Stimulated activated CD4-positive, alpha-beta T cell treated with anti-CD3 and anti-CD28 coated beads, Interleukin-15, amount 100 ng/mL, for 24 hours (primary cell): Measurements from ENCODE around the gene FADS6.
"Not testable (repeated sequence)": the region's sequence is repeated elsewhere in the genome, so short reads cannot be mapped to it uniquely, and the experiment has no call there.

Source experiments
- DNase-seq: peaks from one replicate; pipeline ENCODE4 v3.0.0-alpha.2; 2020

FADS6 gene

DNA sequence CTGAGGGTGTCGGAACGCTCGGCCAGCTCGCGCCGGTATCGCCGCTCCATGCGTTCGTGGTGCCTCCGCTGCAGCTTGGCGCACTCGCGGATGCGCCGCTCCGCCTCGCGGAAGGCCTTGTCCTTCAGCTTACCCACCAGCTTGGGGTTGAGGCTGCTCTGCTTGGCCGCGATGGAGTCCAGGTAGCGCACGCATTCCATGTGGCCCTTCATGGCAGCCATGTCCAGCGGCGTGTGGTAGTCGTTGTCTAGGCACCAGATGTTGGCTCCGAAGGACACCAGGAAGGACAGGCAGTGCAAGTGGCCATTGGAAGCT, 26.8 kb upstream of the FADS6 start:
- DNase-seq: no peak

DNA sequence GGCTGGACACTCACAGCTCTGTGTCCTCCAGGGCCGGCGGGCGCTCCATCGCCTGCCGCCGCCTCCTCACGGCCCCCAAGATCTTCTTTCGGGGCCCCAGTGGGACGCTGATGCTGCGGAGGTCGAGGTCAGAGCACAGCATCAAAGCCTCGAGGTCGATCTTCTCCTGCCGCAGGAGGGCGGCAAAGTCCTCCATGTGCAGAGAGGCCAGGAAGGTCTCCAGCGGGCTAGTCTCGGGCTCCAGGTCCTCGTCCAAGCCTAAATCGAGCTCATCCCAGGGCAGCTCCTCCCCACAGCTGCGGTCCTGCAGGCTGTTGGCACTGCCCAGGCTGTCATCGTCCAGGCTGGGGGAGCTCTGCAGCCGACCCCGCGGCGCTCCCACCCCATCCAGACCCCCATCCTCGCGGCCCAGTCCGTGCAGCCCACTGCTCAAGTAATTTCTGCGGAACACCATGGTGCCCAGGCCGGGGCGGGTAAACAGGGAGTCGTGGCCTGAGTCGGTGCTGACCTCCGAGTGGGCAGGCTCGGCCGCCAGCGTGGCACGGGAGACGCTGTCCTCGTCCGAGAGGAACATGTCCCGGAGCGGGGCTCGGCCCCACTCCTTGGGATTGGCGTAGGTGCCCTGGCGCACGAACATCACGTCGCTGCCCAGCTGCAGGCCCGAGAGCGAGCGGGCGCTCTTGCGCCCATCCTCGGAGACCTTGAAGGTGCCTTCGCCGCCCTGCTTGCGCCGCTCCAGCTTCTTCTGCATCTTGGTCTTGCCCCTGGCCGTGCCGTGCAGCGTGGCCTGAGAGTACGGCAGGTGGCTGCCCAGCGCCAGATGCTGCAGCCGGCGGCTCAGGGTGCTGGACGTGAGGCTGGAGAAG, 26.2 kb upstream of the FADS6 start:
- peak; percentile 22 for DNase-seq

GRCh38 chr17:74918906-74919305, 25.5 kb upstream of the FADS6 start:
- no peak for DNase-seq

DNA sequence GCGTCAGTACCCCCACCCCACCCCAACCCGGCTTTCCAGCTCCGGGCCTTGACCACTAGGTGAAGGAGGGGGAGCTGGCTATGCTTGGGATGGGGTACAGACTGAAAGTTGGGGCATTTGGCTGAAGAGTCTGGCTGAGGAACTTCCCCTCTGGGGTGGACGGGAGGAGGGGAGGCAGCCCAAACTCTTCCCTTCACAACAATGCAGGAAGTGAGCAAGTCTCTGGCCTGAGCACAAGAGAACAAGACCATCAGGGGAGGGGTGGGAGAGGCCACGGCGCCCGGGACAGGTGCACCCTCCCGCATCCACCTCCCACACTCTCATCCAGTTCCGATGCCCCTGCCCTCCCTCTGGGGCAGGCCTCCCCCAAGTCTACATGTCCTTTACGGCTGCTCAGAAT, 24.0 kb upstream of the FADS6 start:
- DNase-seq: no peak

- no peak for DNase-seq
Observed at GRCh38 chr17:74916851-74917199, 23.4 kb upstream of the FADS6 start.

DNA sequence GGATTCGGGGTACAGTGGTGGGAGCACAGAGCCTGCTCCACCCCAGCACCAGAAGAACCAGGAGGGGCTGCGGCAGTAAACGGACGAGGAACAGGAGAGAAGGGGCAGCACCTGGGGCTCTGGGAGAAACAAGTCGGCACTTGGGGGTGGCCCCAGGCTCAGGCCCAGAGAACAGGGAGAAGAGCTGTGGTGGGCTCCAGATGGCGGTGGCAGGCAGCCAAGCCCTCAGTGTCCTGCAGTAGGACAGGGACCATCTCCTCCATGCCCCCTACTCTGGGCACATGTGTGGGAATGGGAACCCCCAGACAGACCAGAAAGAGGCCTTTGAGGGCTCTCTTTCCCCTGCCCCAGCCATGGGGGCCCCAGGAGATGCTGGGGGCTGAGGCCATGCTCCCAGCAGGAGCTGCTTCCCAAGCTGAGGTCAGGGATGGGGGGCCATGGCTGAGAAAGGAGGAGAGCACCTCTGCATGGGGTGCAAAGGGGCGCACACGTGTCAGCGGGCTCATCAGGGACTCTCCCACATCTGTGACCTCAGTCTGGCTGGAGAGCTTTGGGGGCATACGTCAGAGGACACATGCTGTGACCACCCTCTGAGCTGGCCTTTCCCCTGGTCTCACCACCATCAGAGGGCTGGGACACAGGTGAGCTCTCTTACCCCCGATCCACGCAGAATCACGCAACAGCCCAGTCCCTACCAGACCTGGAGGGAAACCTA, 22.9 kb upstream of the FADS6 start:
- no peak for DNase-seq

DNA sequence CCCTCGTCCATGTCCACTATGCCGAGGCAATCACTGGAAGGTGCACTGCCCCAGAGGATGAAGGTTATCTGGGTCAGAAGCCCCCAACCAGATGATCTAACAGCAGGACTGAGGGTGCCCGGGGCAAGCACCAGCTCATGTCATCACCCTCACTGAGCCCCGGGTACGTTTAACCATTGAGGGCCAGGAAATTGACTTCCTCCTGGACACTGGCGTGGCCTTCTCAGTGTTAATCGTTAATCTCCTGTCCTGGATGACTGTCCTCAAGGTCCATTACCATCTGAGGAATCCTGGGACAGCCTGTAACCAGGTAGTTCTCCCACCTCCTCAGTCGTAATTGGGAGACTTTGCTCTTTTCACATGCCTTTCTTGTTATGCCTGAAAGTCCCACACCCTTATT, 18.0 kb upstream of the FADS6 start:
- DNase-seq: not testable (repeated sequence)

DNA sequence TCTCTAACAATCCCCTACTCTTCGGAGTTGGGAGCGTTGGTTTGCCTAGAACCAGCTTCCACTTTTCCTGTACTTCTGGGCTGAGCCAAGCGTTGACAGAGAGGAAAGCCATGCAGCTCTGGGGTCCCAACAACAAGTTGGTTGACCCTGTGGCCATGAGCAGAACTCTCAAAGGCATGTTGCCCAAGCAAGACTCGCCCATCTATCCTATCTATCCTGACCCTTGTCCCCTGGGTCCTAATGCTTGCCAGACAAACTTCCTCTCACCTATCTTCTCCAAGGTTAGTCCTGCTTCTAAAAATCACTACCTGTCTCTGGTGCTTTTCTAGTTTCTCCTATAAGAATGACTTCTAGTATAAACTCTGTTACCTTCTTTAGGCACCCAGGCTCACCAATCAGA, 15.7 kb upstream of the FADS6 start:
- DNase-seq: not testable (repeated sequence)

- DNase-seq: no peak
Observed at GRCh38 chr17:74907012-74907411, 13.6 kb upstream of the FADS6 start.

GRCh38 chr17:74906214-74906793, 12.9 kb upstream of the FADS6 start:
- not testable (repeated sequence) for DNase-seq

- DNase-seq: no peak
Observed at GRCh38 chr17:74904687-74905409, 11.4 kb upstream of the FADS6 start.

DNA sequence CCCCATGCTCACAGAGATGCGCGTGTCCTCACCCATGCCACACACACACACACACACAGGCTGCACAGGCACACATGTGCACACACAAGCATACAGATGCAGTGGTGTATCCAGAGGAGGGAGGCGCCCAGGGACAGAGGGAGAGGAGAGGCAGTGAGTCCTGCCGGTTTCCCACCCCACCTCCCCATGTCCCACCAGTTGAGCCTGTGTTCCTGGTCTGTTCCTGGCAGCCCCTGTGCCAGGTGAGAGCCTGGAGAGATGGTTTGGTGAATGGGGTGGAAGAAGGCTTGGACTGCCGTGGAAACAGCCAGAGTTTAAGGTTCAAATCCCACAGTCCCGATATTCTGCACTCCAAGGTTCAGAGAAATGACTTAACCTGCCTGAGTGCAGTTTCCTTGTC, 10.2 kb upstream of the FADS6 start:
- no peak for DNase-seq

DNA sequence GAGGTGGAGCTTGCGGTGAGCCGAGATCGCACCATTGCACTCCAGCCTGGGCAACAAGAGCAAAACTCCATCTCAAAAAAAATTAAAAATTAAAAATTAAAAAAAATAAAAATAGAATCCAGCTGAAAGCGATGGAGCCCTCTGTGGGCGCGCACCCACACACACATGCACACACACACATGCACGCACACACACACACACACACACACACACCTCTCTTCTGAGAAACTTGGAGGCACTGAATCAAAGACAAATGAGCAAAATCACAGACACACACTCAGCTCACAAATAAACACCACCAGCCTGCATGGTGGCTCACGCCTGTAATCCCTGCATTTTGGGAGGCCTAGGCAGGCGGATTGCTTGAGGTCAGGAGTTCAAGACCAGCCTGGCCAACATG, 9.6 kb upstream of the FADS6 start:
- no peak for DNase-seq

DNA sequence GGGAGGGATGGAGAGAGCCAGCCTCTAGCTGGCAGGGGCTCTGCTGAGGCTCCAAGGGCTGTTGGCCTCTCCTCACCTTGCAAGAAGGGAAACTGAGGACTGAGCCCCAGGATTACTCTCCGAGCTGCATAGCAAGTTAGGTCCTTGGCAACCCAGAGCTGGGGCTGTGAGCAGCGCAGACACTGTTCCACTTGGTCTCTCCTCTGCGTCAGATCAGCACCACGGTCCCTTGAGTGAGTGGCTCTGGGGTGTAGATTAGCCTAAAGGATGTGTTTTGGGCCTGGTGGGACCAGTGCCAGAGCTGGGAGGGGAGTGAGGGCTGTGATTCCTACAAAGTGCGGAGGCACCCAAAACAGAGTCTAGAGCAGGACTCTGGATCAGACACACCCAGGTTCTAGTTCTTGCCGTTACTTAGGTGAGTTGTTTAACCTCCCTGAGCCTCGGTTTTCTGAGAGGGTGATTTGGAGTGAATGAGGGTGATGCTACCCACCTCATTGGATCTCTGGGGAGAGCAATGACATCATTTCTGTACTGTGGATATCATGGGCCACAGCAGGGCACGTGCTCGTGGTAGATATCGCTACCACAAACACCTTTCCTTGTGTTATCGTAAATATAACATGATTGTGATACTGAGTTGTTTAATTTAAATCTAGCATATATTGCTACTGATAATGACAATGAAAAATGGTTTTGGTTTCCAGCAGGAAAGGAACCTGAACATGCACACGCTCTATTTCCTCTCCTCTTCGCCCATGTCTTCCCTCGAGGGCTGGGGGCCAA, 8.1 kb upstream of the FADS6 start:
- no peak for DNase-seq

GRCh38 chr17:74900208-74900607, 6.8 kb upstream of the FADS6 start:
- no peak for DNase-seq

DNA sequence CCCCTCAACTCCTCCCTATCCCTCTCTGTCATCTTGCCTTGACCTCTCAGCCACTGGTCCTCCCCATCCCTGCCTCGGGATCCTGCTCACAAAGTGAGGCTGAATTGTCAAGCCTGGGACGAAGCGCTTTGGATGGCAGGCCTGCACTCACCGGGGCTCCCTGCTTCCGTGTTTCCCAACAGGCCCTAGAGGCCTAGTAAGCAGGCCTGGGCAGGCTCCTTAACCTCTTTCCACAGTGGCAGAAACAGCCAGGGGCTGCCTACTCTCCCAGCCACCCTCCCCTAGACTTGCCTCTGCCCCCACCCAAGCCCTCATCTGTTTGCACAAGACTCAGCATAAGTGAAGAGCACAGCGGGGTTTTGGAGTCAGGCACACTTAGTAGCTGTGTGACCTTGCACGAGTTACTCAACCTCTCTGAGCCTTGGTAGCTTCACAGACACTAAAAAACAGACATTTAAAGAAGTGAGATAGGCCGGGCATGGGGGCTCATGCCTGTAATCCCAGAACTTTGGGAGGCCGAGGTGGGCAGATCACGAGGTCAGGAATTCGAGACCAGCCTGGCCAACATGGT, 5.0 kb upstream of the FADS6 start:
- DNase-seq: no peak

- no peak for DNase-seq
Observed at GRCh38 chr17:74893936-74894671, 671 bp upstream of the FADS6 start.

GRCh38 chr17:74892013-74892841, 1.2 kb downstream of the FADS6 start:
- DNase-seq: no peak

- no peak for DNase-seq
Observed at GRCh38 chr17:74890554-74890953, 2.9 kb downstream of the FADS6 start.

DNA sequence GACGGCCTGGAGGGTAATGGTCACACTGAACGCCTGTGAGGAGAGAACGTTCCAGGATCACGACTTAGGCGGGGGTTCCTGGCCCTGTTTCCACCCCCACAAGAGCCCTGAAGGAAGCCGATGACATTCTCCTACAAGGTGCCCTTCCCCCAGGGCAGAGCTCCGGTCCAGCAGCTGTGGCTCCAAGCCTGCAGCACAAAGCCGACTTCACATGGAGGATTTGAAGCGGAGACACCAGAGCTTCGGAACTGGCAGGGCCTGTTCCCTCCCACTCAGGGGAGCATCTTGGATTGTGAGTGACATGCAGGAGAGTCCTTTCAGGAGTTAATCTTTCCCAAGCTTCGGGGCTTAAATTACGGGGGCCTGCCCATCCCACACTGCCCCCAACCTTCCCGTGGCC, 5.0 kb downstream of the FADS6 start:
- no peak for DNase-seq

- no peak for DNase-seq
Observed at GRCh38 chr17:74883241-74883745, 10.1 kb downstream of the FADS6 start.
